Epithelial cell of proximal tubule (primary cell): Measurements from ENCODE around the gene CEP95. TPM values are rescaled to one million over a fixed set of nuclear protein-coding genes. Genes with fewer than 3 reads are reported as not detected.

ENCODE experiments used
- DNase-seq: peaks from one replicate; pipeline ENCODE4 v3.0.0-alpha.2; 2011; ENCODE audit warnings: low read depth
- H3K4me3 ChIP-seq: 2 replicates; pipeline ENCODE4 v1.5.1; 2011; ENCODE audit warnings: low read depth, mild to moderate bottlenecking, low read length
- total RNA-seq: library from RNA; depleted of rRNA; stranded (reverse); fragments of >200 nt; gene quantifications from 2 replicates; pipeline ENCODE4 v1.2.3, GENCODE V29; 2015
- TF ChIP-seq, protein P1 (sequence below): conservative IDR thresholded peaks from 2 replicates; pipeline ENCODE4 v1.5.1; 2012; ENCODE audit warnings: low read depth, mild to moderate bottlenecking, low read length

The CEP95 gene
- total RNA-seq, 1 donor from 2014 or later = 11.6 TPM

DNA sequence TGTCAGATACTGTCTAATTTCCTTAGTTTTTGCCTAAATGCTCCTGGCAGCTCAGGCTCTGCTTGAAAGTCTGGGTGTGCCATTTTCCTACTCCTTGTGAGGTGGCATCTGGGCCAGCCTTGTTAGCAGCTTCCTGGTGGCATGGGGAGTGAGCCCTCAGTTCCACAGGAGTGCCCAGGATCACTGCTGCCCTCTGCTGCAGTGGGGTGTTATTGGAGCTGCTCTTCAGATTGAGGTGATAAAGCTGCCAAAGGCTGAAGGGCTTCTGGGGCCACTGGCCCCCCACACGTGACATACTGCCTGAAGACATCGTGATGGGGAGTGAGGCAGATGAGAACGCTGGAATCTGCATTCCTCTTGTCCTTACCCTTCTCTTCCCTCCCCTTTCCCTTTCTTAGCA is 27.4 kb downstream of the CEP95 start:
- TF ChIP-seq, protein P1, sequence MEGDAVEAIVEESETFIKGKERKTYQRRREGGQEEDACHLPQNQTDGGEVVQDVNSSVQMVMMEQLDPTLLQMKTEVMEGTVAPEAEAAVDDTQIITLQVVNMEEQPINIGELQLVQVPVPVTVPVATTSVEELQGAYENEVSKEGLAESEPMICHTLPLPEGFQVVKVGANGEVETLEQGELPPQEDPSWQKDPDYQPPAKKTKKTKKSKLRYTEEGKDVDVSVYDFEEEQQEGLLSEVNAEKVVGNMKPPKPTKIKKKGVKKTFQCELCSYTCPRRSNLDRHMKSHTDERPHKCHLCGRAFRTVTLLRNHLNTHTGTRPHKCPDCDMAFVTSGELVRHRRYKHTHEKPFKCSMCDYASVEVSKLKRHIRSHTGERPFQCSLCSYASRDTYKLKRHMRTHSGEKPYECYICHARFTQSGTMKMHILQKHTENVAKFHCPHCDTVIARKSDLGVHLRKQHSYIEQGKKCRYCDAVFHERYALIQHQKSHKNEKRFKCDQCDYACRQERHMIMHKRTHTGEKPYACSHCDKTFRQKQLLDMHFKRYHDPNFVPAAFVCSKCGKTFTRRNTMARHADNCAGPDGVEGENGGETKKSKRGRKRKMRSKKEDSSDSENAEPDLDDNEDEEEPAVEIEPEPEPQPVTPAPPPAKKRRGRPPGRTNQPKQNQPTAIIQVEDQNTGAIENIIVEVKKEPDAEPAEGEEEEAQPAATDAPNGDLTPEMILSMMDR = peak; percentile 47
- no peak overlapping the region for H3K4me3 ChIP-seq
- DNase-seq = no peak

DNA sequence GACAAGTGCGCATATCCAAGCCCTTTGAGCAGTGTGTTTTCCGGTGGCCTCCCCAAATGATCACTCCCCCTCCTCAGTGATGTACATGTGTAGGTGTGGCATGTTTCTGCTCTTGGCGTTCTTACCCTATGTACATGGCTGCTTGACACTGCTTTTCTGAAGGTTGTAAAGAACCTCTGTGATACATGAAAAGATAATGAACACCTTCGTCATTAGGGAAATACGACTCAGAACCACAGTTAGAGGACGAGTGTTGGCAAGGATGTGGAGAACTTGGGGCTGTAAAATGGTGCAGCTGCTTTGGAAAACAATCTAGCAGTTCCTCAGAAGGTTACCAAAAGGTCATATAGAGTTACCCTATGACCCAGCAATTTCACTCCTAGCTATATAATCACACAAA is 28.6 kb downstream of the CEP95 start:
- no peak overlapping the region for H3K4me3 ChIP-seq
- TF ChIP-seq, protein P1 = no peak
- DNase-seq = no peak

DNA sequence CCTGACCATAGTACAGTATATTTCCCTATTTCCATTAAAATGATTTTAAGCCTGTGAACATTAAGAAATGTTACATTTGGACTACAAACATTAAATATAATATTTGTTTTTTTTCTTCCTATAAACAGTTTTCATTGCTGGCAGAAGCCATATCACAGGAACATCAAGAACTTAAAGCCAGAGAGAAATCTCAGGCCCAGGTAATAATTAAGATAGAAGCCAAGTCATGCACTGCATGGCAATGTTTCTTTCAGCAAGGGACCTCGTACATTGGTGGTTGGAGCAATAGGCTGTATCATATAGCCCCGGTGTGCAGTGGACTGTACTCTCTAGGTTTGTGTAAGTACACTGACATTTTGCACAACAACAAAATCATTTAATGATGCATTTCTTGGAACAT is 30.1 kb downstream of the CEP95 start:
- TF ChIP-seq, protein P1 = no peak
- H3K4me3 ChIP-seq = no peak overlapping the region
- no peak for DNase-seq

DNA sequence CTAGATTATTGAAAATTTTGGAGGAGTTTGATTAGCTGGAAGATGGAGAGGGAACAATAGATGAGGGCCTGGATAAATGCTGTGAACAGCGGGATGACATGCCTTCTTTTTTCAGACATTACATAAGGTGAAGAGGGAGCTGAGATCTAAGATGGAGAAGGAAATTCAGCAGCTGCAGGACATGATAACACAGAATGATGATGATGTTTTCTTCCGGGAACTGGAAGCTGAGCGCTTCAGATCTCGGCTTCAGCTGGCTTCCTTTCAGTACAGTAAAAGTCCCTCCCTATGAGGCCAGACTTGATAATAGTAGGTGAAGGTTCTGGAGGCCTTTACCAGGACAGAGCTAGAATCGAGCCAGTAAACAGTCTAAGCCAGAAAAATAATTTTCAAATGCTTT is 30.7 kb downstream of the CEP95 start:
- TF ChIP-seq, protein P1 = no peak
- no peak for DNase-seq
- H3K4me3 ChIP-seq = no peak overlapping the region

DNA sequence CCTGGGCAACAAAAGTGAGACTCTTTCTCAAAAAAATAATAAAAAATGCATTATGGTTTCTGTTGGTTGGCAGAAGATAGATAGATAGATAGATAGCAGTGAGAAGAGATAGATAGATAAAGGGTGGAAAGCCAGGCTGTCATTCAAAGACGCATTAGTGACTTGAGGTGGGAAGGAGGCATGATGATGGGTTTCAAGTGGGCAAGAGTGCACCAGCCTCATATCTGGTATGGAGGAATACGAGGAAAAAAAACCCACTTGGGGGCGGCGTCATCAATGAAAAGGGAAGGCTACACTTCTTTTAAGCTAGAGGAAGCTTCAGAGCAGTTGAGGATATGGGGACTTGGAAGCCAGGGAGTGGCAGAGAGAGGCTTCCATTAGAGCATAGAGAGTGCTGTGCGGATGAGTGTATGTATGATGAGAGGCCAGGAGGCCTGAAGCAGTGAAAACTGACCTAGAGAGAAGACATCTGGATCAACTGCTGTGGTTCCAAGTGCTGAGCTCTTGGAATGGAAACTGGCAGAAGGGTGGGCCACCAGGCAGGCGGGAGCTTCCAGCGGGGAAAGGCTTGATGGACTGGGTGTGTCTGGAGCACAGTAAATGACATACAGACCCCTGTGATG is 31.8 kb downstream of the CEP95 start:
- TF ChIP-seq, protein P1 = no peak
- H3K4me3 ChIP-seq = no peak overlapping the region
- no peak for DNase-seq

DNA sequence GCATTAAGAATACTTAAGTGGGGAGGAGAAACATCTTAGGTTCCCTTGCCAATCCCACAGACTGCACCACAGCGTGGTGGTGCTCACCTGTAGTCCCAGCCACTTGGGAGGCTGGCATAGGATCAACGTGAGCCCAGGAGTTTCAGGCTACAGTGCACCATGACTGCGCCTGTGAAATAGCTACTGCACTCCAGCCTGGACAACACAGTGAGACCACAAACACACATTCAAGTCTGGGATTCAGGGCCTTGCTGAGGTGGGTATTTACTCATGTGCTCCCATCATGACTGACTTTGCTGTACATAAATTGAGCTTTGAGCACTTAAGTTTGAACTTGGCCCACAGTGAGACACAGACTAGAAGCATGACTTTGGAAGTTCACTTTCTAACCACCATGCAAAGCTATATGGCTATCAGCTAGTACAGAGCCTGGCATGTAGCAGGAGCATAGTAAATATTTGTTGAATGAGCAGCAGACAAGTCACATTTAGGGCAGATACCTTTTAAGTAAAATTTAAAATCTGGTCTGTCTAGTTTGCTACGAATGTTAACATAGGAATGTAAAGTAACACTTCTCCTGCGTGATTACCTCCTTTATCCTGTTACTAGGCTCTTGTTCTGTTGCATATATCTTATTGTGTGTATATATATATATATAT is 33.5 kb downstream of the CEP95 start:
- DNase-seq = no peak
- no peak overlapping the region for H3K4me3 ChIP-seq
- TF ChIP-seq, protein P1 = no peak

DNA sequence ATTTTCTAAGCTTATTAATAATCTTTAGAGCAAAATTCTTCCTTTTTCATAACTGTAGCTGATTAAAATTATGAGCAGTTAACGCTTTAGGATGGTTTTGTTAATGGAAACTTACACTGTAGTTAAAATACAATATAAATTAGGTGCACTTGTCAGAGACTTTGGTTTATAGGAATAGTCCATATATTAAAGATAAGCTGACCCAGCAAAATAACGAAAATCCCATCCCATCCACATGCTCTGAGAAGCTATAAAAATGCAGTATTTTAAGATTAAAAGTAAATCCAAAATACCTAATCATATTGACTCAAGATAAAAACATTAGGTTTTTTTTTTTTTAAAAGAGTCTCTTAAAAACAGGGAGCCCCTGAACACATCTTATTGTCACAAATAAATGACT is 38.0 kb downstream of the CEP95 start:
- no peak for DNase-seq
- TF ChIP-seq, protein P1 = no peak
- no peak overlapping the region for H3K4me3 ChIP-seq
